Mammary epithelial cell (primary cell): ENCODE results near the gene RAB8B.

ENCODE experiments used
- EZH2 ChIP-seq: IDR thresholded peaks from 2 replicates; pipeline ENCODE4 v1.6.1; 2012; ENCODE audit warnings: low read length, inconsistent platforms, borderline replicate concordance
- TF ChIP-seq, protein P1 (sequence below), 2 donors: IDR thresholded peaks in 1 of 2; conservative IDR thresholded peaks in 1 of 2; 2 replicates each; pipeline ENCODE4 v1.5.1; 2011 to 2012; ENCODE audit warnings: inconsistent platforms in 2 of 2, low read length in 2 of 2, mild to moderate bottlenecking in 2 of 2, control low read depth in 1 of 2, low read depth in 1 of 2; ENCODE audit not compliant: insufficient read depth in 1 of 2; ENCODE audit errors: extremely low read depth in 1 of 2

DNA sequence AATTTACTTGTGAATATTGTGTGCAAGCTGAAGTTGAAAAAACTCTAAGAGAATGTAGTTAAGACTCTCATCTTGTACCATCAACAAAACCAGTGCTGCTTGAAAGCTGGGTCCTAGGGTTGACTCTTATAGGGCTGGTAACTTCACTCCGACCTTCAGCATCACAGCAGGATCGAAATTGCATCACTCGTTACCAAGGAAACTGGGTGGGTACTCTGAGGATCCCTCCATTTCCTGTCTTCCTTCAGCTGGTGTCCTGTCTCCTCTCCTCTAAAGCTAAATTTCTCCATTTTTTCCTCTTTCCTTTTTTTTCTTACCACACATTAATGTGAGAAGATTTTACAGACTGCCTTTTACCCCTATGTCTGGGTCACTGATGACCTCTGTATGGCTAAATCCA lies 85.0 kb downstream of the RAB8B start:
- TF ChIP-seq, protein P1, sequence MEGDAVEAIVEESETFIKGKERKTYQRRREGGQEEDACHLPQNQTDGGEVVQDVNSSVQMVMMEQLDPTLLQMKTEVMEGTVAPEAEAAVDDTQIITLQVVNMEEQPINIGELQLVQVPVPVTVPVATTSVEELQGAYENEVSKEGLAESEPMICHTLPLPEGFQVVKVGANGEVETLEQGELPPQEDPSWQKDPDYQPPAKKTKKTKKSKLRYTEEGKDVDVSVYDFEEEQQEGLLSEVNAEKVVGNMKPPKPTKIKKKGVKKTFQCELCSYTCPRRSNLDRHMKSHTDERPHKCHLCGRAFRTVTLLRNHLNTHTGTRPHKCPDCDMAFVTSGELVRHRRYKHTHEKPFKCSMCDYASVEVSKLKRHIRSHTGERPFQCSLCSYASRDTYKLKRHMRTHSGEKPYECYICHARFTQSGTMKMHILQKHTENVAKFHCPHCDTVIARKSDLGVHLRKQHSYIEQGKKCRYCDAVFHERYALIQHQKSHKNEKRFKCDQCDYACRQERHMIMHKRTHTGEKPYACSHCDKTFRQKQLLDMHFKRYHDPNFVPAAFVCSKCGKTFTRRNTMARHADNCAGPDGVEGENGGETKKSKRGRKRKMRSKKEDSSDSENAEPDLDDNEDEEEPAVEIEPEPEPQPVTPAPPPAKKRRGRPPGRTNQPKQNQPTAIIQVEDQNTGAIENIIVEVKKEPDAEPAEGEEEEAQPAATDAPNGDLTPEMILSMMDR (conservative IDR thresholded peaks at IDR 0.05 in 1 of 2, IDR thresholded peaks at IDR 0.05 in 1 of 2; ENCODE audit: extremely low read depth in 1 of 2, insufficient read depth in 1 of 2, low read depth in 1 of 2, low read length in 2 of 2) = no peak
- no peak for TF ChIP-seq EZH2
